ENCODE measurements around the gene GNL3.

The GNL3 gene

GRCh38 chr3:52733256-52733891 lies 47.5 kb downstream of the GNL3 start:
- DNase-seq (ENCODE audit: insufficient read length, low spot score) (no peak), FAIRE-seq (peak; percentile 38)
- TF ChIP-seq, protein P1, sequence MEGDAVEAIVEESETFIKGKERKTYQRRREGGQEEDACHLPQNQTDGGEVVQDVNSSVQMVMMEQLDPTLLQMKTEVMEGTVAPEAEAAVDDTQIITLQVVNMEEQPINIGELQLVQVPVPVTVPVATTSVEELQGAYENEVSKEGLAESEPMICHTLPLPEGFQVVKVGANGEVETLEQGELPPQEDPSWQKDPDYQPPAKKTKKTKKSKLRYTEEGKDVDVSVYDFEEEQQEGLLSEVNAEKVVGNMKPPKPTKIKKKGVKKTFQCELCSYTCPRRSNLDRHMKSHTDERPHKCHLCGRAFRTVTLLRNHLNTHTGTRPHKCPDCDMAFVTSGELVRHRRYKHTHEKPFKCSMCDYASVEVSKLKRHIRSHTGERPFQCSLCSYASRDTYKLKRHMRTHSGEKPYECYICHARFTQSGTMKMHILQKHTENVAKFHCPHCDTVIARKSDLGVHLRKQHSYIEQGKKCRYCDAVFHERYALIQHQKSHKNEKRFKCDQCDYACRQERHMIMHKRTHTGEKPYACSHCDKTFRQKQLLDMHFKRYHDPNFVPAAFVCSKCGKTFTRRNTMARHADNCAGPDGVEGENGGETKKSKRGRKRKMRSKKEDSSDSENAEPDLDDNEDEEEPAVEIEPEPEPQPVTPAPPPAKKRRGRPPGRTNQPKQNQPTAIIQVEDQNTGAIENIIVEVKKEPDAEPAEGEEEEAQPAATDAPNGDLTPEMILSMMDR (IDR thresholded peaks at IDR 0.05; ENCODE audit: insufficient read depth, missing control alignments) = no peak

DNA sequence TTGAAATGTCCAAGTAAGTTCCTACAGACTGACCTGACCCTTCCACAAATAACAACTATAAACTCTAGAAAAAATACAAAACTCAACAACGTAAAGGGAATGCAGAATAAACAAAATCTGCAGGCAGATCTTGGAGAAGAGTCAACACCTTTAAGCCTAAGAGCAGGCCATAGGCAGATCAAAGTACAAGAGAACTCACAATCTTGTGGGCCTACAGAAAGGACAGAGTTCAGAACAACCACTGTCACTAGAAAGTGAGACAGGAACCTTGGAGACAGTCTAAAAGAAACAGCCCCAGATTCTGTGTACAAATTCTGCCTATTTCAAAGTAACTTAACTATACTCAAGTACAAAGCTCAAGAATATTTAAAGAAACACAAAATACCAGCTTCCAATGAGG lies 53.9 kb downstream of the GNL3 start:
- TF ChIP-seq, protein P1 (IDR thresholded peaks at IDR 0.05; ENCODE audit: insufficient read depth, missing control alignments) = no peak
- FAIRE-seq (no peak), DNase-seq (ENCODE audit: insufficient read length, low spot score) (no peak)

DNA sequence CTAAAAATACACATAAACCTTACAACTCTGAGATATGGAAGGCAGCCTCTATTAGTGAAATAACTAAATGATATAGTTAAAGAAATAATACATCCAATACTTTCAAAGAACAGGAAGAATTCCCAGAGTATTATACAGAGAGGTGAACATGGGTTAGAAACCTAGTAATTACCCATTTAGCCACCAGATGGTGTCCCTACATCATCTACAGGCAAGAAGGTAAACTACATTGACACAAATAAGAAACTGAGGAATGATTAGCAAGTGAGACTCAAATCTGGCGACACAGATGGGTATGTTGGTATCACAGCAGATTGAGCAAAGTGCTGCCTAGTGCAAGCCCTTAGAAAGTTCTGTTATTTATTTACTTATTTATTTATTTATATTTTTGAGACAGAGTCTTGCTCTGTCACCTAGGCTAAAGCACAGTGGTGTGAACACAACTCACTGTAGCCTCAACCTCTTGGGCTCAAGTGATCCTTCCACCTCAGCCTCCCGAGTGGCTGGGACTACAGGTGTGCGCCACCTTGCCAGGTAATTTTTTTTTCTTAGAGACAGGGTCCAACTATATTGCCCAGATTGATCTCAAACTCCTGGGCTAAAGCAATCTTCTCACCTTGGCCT lies 56.7 kb downstream of the GNL3 start:
- peak; percentile 80 for FAIRE-seq
- TF ChIP-seq, protein P1 (IDR thresholded peaks at IDR 0.05; ENCODE audit: insufficient read depth, missing control alignments) = peak; percentile 56
- peak; percentile 49 for DNase-seq (ENCODE audit: insufficient read length, low spot score)

- no peak for FAIRE-seq
- DNase-seq (ENCODE audit: insufficient read length, low spot score) = no peak
- TF ChIP-seq, protein P1 (IDR thresholded peaks at IDR 0.05; ENCODE audit: insufficient read depth, missing control alignments) = no peak
These were observed 57.3 kb downstream of the GNL3 start for GRCh38 chr3:52743152-52743551.

- no peak for FAIRE-seq
- TF ChIP-seq, protein P1 (IDR thresholded peaks at IDR 0.05; ENCODE audit: insufficient read depth, missing control alignments) = no peak
- no peak for DNase-seq (ENCODE audit: insufficient read length, low spot score)
These were observed 57.9 kb downstream of the GNL3 start for GRCh38 chr3:52743721-52744120.

Measured in D721Med (cell line).